Measurements from ENCODE around the gene CTNND1.

Gene CTNND1

DNA sequence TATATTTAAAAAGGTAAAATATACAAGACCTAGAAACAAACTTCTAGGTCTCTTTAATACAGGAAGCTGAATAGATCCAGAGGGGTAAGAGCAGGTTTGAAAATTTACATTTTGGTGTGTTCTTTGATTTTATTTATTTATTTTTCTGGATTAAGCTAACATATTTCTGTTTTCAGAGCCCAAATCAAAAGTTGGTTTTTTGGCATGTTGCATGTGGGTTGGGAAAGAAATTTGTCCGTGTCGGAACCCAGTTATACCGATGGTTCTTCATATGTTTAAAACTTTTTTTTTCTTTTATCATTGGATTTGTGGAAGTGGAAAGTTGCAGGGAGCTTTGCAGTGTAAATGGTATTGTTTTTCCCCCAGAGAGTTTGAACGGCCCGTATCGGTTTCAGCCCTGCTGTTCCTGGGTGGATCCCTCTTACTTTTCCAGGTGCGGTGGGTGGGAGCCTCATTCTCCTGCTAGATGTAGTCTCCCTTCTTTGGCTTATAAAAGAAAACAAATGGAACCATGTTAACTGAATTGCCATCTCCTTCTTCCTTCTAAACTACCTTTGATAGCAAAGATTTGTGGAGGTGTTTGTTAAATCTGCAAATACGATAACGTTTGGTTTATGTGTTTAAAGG is 746 bp downstream of the CTNND1 start:
- DNase-seq = peak; percentile 28

DNA sequence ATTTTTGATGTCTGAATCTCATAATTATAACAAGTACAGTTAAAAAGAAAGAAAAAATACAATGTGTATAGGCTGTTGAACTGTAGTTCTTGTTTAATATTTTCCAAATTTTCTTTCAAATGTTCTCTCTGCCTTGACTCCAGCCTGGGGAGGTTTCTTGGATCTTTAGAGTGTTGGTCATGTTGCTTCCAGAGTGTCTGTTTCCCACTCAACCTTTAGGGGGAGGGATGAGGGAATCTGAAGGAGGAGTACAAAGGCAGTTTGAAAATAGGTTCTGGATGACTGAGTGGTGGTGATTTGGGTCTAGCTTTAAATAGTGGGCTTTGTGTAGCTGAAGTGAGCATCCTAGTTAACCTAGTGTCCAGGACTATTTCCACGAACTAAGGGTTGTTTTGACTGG is 2.0 kb downstream of the CTNND1 start:
- peak; percentile 26 for DNase-seq

DNA sequence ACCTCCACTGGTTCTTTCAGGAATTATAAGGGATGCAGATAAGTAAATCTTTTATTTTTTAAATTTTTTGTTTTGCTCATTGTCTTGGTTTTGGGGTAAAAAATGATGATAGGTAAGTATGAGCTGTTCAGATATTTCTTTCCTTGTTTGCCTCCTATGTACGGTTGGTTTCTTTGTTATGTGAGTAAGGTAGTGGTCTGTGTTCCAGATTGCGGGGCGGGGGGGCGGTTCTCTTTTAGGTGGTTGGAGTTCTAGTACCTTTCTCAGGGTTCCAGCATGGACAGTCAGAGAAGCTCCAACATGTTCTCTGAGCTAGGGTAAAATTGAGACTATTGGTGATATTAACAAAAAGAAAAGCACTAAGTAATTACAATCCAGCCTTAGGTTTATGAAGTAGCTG is 2.4 kb downstream of the CTNND1 start:
- DNase-seq = no peak

DNA sequence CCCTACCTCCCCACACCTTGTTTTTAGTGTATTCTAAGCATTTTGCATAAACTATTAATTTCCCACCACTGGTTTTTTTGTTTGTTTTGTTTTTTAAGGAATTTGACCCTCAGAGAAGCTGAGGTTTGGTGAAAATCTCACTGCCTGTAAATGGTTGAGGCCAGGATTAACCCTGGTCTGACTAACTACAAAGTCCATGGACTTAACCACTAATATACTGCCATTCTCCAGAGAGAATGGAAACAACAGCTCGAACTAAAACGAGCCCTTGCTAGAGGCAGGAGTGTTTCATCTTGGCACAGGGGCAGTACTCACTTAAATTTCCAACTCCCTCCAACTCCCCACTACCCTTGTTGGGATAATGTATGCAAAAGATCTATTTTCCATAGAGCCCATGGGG is 3.0 kb downstream of the CTNND1 start:
- DNase-seq = no peak

DNA sequence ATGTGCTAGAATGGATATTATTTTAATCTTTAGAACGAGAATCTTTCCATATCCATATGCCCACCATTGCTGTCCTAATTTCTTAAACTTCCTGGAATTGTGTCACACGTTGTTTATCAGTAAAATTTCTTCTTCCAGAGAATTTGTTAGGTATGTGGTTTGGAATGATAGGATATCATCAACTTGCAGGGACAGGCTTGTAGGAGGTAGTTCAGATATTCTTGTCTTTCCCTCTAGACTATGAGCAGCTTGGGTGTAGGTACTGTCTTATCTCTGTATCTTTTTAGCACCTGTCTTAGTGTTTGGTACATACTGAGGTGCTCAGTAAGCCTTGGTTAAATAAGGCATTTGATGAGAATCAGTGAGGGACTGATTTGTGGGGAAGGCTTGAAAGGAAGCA is 3.4 kb downstream of the CTNND1 start:
- no peak for DNase-seq

DNA sequence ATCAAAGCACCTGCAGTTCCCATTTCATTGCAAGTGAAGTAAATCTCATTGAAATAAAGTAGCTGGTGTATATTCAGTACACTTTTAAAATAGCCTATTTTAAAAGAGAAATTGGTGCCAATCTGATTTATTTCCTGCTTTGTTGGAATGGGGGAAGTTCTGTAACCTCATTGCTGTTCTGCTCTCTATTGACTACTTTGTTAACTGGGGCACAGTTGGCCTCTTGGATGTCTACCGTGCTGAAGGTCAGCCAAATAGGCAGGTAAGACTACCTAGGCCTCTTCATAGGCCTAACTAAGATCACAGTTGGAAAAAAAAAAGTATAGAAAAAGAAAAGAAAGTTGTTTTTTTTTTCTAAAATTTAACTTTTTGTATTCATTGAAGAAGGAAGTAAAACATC is 9.2 kb downstream of the CTNND1 start:
- no peak for DNase-seq

DNA sequence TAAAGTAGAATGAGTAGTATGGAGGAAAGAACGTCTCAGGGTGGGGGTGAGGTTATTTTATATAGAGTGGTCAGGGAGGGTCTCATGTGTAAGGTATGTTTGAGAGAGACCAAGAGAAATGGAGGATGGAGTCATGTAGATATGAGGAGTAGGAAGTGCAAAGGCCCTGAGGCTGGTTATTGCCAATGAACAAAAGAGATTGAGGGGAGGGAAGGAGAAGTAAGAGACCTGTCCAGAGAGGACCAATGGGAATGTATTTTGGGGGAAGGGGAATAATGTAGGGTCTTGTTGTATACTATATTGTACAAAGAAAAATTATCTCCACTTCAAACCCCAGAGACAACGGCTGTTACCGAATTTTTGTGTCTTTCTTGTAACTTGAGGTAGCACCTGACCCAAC is 9.8 kb downstream of the CTNND1 start:
- no peak for DNase-seq

DNA sequence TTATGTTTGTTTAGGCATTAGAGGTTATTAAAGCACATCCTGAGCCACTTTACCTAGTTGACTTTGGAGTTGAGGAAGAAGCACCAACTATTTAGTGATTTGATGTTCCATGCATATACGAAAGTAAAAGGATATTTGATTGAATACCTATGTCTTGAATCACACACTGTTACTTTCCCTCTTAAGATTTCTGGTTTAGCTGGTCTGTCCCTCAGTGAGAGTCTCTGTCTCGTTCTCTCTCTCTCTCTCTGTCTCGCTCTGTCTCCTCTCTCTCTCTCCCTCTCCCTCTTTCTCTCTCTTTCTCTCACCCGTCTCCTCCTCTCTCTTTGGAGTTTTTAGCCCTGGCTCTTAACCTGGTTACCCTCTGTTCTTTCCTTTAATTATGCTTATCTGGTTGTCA is 11.0 kb downstream of the CTNND1 start:
- no peak for DNase-seq

DNA sequence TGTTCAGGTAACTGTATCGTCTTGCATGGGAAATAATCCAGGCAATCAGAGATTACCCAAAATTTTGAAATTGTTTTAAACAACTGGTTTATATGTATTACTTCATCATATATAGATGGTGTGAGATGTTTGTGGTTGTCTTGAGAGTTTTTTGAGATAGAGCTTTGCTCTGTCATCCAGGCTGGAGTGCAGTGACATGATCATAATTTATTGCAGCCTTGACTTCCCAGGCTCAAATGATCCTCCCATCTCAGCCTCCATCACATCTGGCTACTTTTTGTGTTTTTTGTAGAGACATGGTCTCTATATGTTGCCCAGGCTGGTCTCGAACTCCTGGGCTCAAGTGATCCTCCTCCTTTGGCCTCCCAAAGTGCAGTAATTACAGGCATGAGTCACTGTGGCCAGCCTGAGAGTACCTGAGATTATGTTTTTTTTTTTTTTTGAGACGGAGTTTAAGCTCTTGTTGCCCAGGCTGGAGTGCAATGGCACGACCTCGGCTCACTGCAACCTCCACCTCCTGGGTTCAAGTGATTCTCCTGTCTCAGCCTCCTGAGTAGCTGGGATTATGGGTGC is 11.5 kb downstream of the CTNND1 start:
- no peak for DNase-seq

DNA sequence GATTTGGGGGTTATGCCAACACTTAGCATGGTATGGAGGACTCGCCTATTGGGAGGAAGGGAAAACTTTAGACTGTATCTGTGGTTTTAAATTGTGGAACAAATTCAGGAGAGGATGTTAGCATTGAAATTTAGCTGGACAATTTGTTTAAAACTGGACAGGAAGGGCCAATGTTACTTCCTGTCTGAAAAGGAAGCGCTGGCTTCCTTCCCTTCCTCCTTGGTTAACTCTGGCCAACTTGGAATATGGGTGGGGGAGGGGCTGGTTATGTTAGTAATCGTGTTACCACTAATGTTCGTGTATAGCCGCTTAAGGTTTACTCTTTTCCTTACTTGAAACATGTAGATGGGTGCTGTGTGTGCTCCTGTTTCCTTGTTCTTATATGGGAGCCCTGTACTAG is 13.9 kb downstream of the CTNND1 start:
- no peak for DNase-seq

DNA sequence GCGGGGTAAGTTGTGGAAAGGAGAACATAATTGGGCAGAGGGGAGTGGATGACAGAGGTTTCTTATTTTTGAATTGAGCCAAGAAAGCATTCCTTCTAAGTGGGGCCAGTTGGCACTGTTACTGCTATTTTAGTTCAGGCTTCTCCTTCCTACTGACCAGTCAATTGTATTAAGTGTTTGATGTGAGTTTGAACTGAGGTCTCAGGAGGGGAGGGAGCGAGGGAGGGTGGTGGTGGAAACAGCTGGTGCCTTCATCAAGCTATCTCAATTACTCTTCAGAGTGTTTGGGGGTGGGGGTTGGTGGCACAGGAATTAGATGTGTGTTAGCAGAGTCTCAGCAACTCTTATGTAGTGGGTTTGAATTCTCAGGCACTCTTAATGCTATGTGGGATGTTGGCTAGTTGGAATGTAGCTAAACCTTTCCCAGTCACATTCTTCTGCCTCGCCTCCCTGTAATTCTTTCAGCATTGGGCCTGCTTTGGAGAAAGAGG is 14.5 kb downstream of the CTNND1 start:
- DNase-seq = no peak

DNA sequence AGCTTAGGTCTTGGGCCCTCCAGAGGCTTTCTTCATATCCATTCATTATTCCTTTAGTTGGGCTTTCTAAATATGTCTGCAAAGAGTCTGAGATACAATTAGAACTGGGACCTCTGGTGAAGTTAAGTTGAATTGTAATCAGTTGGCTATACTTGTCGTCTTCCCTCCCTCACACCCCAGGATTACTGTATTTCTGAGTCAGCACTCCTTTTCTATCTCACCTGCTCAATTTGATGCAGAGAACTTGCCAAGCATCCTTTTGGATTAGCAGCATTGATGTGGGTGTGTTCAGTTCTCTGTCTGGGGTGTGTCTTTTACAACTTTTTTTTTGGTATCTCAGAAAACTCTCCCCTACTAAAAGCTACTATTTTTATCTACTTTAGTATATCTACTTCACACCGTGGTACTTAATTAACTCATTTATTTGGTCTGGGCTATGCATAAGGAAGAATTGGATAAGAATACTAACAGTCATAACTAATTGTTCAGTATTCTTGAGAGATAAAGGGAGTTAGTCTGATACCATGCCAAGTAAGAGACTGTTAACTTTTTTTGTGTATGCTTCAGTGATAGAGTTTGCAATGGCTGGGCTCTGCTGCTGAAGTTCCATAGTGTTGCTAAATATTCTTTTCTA is 15.1 kb downstream of the CTNND1 start:
- no peak for DNase-seq

DNA sequence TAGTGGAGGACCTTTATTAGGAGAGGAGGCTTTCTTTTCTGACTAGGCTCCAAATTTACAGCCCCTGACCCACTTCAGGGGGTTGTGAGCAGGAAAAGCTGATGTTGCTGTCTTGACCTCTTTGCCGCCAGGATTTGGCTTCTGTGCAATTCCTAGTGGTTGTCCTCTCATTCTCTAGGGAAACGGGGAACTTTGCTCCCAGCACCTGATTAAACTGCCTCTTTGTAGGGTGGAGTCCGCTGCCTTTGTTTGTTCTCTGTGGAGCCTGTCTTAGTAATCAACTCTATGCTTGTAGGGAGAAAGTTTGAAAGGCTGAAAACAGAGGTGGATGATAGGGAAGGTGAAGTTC is 16.3 kb downstream of the CTNND1 start:
- DNase-seq = no peak

DNA sequence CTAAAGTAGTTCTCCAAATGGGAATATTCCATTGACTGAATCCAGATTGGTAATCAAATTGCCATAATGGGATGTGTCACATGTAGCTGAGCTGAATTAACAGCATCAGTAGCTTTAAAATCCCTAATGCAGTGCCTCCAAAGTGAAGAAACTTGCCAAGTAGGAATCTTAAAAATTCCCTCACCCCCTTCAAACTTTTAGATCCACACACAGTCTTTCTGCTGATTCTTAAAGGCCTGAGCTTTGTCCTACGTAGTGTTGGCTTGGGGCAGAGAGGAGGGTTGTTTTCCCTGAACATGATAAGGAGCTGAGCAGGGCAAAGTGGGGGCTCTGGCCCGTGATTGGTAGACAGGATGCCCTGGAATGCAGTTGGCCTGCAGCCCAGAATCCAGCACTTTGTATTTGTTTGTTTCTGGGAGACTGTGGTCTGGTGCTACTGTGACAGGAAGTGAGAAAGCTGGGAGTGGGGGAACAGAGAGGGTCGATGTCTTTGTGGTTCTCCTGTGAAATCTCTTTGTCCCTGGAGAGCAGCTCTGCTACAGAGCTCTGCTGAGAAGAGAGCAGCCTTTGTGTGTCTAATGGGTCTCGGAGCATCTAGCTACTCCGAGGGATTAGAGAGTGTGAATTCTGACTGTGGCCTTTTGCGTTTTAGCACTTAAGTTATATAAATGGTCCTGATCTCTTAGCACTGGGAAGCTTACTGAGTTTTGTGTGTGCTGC is 16.9 kb downstream of the CTNND1 start:
- peak; percentile 66 for DNase-seq

DNA sequence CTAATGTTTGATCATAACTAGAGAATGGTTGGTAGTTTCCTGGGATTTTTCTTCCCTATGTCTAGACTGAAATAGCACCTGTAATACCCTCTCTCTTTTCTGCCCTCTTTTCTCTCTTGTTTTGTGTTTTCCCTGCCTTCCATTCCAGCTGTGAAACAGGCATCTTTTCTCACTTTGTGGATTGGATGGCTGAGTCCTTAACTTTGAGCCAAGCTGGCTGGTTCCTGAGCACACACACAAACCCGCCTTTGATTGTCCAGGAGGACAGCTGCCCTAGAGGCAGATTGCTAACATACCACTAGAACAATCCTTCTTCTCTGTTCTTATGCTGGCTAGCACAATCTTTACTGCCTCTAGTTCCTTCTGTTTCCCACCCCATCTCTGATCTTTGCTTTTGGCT is 17.7 kb downstream of the CTNND1 start:
- no peak for DNase-seq

DNA sequence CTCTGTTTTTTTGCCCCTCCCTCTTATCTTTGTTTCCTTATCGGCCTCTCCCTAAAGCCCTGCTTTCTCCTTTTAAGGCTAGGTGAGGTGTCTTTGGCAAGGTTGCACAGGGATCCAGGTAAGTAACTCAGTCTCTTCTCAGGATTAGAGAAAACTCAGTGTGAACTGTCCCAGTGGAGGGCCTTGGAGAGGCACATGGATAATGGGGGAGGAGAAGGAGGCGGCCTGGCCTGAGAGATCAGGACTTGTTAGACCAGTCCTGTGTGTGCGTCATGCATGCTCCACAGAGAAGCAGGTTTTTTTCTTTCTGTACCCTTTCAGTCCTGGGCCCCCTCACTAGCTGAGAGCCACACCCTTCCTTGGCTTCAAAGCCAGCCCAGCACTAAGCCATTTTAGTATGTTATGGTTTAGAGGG is 19.9 kb downstream of the CTNND1 start:
- no peak for DNase-seq

DNA sequence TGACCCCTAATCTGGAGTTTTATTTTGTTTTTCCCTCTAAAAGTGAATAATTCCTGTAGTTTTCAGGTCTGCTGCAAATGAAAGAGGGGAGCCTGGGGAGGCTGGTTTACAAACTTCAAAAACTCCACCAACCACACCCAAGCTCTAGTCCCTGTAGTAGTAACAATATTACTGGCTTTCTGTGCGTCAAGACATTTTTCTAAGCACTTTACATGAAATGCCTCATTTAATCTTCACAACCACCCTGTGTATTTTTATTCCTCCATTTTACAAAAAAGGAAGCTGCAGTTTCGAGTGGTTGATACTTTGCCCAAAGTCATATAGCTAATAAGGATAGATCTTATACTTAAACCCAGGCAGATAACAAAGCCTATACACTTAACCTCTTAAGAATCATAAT is 23.5 kb downstream of the CTNND1 start:
- no peak for DNase-seq

DNA sequence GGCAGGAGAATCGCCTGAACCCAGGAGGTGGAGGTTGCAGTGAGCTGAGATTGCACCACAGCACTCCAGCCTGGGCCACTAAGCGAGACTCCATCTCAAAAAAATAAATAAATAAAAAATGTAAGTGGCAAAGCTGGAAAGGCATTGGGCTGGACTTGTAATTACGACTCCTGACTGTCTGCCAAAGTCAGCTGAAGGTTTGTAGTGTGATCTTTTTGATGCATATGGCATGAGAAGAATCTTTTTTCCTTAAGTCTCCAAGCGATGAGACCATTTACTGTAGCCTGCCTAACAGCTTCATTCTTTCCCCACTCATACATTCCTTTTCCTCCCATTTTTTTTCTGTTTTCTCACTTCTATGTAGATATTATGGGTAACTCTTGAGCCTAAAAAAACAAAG is 24.8 kb downstream of the CTNND1 start:
- DNase-seq = no peak

DNA sequence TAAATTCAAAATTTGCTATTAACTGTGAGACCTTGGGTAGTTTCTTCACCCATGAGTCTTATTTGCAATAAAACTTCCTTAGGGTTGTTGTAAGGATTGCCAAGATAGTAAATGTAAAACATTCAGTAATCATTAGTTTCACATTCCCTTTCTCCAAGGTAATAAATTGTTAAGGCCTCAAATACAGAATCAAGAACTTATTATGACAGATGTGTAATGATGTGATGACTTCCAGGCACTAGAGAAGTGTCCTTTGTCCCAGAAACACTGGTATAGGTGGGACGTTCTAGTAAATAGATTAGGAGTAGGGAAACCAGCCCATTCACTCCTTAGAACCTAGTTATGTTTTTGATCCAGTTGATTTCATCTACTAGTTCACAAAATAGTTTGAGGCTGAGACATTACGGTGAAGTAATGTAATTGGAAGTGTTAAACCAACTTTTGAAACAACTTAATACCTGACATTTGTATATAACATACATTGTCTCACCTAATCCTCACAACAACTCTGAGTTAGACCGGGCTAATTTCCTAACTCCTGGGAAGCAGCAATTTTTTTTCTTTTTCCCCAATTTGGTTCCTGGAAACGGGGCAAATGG is 25.5 kb downstream of the CTNND1 start:
- no peak for DNase-seq

DNA sequence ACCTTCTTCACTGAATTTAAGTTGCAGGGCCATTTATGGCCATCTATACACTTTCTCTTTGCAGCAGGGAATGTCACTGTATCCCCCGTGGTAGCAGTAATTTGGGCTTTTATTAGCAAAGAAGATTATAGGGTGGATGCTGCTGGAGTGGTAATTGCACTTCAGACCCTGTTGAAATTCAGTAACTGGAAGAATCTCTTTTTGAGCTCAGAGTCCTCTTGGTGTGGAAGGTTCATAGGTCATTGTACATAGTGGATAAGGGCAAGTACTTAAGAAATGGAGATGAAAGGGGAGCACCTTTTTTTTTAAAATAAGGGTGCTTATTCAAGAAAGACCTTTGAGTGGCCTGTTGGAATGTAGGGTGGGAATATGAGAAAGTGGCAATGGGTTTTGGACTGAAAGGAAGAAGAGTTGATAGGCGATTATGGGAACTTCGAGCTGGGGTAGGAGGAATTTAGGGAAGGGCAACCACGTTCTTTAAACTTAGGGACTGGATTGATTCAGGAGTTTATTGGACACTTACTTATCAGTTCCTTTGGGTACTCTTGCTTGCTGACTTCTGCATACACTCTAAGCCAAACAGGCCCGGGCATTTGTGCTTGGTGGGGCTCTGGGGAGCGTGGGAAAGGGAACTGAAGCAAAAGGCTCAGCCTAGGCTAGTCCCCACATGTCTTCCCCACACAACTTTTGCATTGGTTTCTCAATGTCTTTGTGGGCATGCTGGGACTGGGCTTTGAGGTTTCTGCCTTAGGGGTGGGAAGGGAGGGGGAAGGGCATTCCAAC is 26.5 kb downstream of the CTNND1 start:
- DNase-seq = no peak

DNA sequence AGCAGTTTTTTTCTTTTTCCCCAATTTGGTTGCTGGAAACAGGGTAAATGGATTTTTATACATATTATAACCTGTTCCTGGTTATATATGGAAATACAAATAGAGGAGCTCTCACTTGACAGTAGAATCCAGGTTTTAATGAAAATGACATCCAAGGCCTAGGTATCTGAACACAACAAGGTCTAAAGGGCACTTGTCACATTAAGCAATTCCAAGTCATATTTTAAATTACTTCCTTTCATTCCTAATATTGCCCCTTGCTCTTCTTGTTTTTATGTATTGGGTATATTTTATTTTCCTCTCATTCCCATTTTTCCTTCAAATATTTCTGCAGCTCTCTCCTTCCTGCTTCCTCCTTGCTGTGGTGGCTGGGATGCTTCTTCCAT is 27.1 kb downstream of the CTNND1 start:
- DNase-seq = no peak

DNA sequence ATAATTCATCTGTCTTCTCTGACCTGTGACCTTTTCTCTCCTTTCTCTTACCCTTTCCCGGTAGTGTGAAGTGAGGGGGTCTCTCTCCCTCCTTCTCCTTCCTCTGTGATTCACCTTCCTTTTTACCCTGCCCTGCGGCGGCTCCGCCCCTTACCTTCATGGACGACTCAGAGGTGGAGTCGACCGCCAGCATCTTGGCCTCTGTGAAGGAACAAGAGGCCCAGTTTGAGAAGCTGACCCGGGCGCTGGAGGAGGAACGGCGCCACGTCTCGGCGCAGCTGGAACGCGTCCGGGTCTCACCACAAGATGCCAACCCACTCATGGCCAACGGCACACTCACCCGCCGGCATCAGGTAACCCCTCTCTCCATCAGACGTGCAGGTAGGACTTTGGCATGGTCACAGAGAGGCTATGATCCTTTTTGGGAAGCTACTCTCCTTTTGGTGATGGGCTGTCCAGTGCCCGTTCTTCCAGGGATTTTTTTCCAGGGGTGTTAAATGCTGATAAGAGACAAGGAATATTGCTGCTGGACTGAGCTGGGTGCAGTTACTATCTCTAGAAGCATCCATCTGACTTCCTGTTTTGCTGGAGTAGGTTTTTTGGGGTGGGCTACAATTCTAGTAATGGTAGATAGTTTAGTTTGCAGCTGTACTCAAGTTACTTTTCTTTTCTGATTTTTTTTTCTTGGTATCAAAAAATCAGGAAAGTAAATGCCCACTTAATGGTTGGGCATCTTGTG is 29.9 kb downstream of the CTNND1 start:
- no peak for DNase-seq
